ENCODE data around the gene DHCR24.

DNA sequence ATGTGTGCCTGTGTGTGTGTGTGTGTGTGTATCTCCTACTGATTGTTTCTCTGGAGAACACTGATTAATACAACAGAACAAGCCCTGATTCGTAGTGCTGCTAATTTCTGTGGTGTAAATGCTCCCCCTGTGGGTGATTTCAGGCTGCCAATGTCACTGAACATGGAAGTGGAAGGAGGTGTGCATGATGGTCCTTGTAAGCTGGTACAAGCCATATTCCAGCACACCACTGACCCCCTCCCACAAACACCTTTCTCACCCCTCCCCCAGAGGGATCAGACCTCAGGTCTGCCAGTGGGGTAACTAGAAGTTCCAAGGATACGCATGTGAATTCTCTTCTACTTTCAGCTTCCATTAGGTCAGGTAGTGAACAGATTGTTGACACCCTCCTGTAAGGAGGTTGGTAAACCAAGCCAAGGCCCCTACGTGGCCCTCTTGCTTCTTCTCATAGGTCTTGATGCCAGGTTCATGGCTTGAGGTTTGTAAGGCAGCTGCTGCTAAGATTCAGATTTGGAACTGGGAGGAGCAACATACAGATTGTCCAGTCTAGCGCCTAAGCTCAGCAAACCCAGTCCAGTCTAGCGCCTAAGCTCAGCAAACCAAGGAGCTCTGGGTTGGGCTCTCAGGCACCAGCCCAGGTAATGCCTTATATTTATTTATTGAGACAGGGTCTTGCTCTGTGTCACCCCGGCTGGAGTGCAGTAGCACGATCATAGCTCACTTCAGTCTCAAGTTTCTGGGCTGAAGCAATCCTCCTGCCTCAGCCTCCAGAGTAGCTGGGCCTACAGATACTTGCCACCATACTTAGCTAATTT is 38.7 kb downstream of the DHCR24 start:
- TF ChIP-seq POLR2A (IDR thresholded peaks at IDR 0.05), result no peak
- TF ChIP-seq, protein P1, sequence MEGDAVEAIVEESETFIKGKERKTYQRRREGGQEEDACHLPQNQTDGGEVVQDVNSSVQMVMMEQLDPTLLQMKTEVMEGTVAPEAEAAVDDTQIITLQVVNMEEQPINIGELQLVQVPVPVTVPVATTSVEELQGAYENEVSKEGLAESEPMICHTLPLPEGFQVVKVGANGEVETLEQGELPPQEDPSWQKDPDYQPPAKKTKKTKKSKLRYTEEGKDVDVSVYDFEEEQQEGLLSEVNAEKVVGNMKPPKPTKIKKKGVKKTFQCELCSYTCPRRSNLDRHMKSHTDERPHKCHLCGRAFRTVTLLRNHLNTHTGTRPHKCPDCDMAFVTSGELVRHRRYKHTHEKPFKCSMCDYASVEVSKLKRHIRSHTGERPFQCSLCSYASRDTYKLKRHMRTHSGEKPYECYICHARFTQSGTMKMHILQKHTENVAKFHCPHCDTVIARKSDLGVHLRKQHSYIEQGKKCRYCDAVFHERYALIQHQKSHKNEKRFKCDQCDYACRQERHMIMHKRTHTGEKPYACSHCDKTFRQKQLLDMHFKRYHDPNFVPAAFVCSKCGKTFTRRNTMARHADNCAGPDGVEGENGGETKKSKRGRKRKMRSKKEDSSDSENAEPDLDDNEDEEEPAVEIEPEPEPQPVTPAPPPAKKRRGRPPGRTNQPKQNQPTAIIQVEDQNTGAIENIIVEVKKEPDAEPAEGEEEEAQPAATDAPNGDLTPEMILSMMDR (IDR thresholded peaks at IDR 0.05), result no peak

Measured in lower leg skin (tissue), 3 donors.